HG03060 (cell line): Measurements from ENCODE around the gene MRGPRX1.
"Not testable (repeated sequence)": the region's sequence is repeated elsewhere in the genome, so short reads cannot be mapped to it uniquely, and the experiment has no call there.

Source experiments
- ATAC-seq: cut with Tn5 transposase; IDR thresholded peaks from one replicate; pipeline ENCODE4 v1.9.1; 2021; ENCODE audit warnings: low read depth, moderate number of reproducible peaks; ENCODE audit not compliant: unreplicated experiment

Gene MRGPRX1

GRCh38 chr11:18939314-18939713 is at the start of gene MRGPRX1:
Gene MRGPRX1 (minus strand): TSS chr11:18939414. CDS start chr11:18934784, 4,630 bp downstream.
- ATAC-seq: no peak

GRCh38 chr11:18987454-18988231 is 48.4 kb upstream of the MRGPRX1 start:
- no peak for ATAC-seq

- ATAC-seq: no peak
Measured at GRCh38 chr11:18986744-18987143, 47.5 kb upstream of the MRGPRX1 start.

GRCh38 chr11:18981897-18982296 is 42.7 kb upstream of the MRGPRX1 start:
- no peak for ATAC-seq

- no peak for ATAC-seq
Measured at GRCh38 chr11:18974192-18974591, 35.0 kb upstream of the MRGPRX1 start.

GRCh38 chr11:18972336-18972735 is 33.1 kb upstream of the MRGPRX1 start:
- no peak for ATAC-seq

GRCh38 chr11:18969720-18970119 is 30.5 kb upstream of the MRGPRX1 start:
- no peak for ATAC-seq

- no peak for ATAC-seq
Measured at GRCh38 chr11:18958221-18958910, 19.2 kb upstream of the MRGPRX1 start.

GRCh38 chr11:18956630-18957029 is 17.4 kb upstream of the MRGPRX1 start:
- ATAC-seq: no peak

GRCh38 chr11:18936002-18936673 is 3.1 kb downstream of the MRGPRX1 start:
- no peak for ATAC-seq

GRCh38 chr11:18934195-18934814 is 4.9 kb downstream of the MRGPRX1 start:
- ATAC-seq: no peak

- no peak for ATAC-seq
Measured at GRCh38 chr11:18927550-18928322, 11.5 kb downstream of the MRGPRX1 start.

- ATAC-seq: not testable (repeated sequence)
Measured at GRCh38 chr11:18925426-18925825, 13.8 kb downstream of the MRGPRX1 start.

- no peak for ATAC-seq
Measured at GRCh38 chr11:18912883-18913282, 26.3 kb downstream of the MRGPRX1 start.

GRCh38 chr11:18907391-18907790 is 31.8 kb downstream of the MRGPRX1 start:
- no peak for ATAC-seq

GRCh38 chr11:18900637-18901036 is 38.6 kb downstream of the MRGPRX1 start:
- not testable (repeated sequence) for ATAC-seq

GRCh38 chr11:18900151-18900611 is 39.0 kb downstream of the MRGPRX1 start:
- not testable (repeated sequence) for ATAC-seq

- not testable (repeated sequence) for ATAC-seq
Measured at GRCh38 chr11:18891712-18892111, 47.5 kb downstream of the MRGPRX1 start.

- ATAC-seq: no peak
Measured at GRCh38 chr11:18890615-18891014, 48.6 kb downstream of the MRGPRX1 start.
